Mesenteric fat pad (tissue), 1 donor: ENCODE measurements around the gene PIP5K1B. TPM values are rescaled to one million over a fixed set of nuclear protein-coding genes. Genes with fewer than 3 reads are reported as not detected.
"Not testable (repeated sequence)": the region's sequence is repeated elsewhere in the genome, so short reads cannot be mapped to it uniquely, and the experiment has no call there.

Experiments
- DNase-seq: peaks from one replicate; pipeline ENCODE4 v3.0.0-alpha.2; 2020; ENCODE audit warnings: low spot score
- long read RNA-seq: library from polyadenylated mRNA; unstranded; transcript quantifications from one replicate; pipeline ENCODE4 v2.0.0, GENCODE V29; 2020
- total RNA-seq: library from RNA; stranded (reverse); fragmentation: NEBNext Ultra II Directional; extraction: Animal tissue kit (Norgen Biotek cat#: 25700); gene quantifications from one replicate; pipeline ENCODE4 v1.2.1, GENCODE V29; 2021
- donor health status: DM: yes; HTN: yes; CAD: no.

The PIP5K1B gene, protein sequence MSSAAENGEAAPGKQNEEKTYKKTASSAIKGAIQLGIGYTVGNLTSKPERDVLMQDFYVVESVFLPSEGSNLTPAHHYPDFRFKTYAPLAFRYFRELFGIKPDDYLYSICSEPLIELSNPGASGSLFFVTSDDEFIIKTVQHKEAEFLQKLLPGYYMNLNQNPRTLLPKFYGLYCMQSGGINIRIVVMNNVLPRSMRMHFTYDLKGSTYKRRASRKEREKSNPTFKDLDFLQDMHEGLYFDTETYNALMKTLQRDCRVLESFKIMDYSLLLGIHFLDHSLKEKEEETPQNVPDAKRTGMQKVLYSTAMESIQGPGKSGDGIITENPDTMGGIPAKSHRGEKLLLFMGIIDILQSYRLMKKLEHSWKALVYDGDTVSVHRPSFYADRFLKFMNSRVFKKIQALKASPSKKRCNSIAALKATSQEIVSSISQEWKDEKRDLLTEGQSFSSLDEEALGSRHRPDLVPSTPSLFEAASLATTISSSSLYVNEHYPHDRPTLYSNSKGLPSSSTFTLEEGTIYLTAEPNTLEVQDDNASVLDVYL
- total RNA-seq, result 0.74 TPM
- long read RNA-seq, partial matches to known transcripts, result 0 of 1 reads
- long read RNA-seq, other reads (novel, unspliced or antisense), result 1 of 1 reads

DNA sequence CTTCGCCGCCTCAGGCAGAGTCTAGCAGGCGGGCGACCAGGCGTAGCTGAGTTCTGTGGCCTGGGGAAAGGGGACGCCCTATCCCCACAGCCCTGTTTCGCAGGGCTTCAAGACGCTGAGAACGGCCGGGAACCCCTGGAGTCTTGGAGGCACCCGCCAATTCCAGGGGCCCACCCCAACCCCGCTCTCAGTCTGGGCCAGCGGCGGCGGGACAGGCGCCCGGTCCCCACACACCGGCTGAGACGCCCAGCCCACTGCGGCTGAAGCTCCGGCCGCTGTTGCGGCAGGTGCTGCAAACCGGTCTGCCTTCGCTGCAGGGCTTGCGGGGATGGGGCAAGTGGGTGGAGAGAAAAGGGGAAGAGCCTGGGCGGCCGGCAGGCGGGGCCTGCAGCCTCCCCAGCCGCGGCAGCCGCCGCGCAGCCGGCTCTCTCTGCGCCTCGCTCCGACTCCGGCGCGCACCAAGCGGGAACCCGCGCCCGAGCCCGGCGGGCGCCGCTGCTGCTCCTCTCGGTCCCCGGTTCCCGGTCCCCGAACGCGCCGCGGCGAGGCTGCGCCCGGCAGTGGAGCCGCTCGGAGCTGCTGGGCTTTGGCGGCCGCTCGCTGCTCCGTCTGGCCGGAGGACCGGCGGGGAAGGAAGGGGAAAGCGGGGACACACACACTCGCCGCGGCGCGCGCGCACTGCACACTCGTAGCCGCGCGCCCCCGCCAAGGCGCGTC lies at the start of gene PIP5K1B:
PIP5K1B (plus strand) TSS at position 427 of the 717 bp plus-strand sequence. CDS start 117,375 bp downstream, outside the sequence.
- DNase-seq, result peak; percentile 91

DNA sequence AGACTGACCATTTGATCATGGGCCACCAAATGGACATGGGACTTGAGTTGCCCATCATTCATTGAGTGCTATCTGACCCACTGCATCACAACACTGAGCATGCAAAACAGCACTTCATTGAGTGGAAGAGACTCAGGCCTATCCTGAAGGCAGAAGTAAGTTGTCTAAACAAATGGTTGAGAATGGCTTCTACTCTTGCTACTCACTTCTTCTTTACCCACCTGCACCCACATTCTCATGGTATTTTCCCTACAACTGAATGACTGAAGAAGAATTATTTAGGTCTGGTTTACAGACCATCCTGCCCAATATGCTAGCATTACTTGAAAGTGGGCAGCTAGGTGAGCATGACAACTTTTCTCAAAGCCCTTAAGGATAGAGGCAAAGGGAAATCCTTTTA lies 41.0 kb upstream of the PIP5K1B start:
- DNase-seq, result no peak

DNA sequence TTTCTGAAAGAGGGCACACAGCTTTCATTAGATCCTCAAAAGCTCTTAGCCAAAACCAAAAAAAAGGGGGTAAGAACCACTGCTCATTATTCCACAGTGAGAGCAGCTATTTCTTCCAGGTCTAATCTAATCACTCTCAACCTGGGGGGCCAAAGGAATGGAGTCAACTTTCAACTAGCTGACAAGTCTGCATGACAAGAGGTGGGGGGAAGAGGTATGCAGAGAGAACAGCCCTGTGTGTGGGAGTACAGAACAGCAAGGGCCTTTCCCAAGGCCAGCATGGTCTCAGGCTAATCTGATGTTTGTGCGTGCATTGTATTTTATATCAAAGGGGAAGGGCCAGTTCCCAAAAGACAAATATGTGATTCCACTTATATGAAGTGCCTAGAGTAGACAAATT lies 36.9 kb upstream of the PIP5K1B start:
- DNase-seq, result no peak

DNA sequence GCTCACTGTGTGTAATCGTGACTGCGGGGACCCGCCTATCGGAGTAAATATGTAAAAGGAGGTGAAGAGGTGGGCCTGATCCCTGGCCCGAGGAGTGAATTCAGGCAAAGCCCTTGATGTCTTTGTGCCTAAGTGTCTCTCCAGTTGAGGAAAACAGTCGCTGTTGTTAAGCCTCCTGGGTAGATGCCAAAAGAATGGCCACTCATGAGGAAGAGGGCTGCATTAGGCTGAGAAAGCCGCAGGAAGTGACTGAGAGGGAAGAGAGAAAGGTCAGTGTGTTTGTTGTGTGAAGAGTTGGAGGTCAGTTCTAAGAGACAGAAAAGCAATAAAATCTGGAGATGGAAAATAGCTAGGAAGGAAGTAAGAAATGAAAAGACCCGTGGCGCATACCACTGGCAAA lies 35.8 kb upstream of the PIP5K1B start:
- no peak for DNase-seq

DNA sequence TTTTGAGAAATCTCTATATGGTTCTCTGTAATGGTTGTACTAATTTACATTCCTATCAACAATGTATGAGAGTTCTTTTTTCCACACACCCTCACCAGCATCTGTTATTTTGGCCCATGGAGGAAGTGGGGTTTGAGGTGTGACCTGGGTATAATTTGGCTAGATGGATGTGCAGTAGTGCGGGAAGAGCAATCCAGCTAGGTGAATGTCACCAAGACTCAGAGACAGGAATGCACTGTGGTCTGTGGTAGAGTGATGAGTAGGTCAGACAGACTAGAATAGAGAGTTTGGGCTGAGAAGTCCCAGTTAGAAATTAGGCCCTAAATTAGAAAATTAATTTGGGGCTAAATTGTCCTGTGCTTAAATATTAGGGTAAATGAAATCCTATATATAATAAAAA lies 32.8 kb upstream of the PIP5K1B start:
- DNase-seq, result no peak

DNA sequence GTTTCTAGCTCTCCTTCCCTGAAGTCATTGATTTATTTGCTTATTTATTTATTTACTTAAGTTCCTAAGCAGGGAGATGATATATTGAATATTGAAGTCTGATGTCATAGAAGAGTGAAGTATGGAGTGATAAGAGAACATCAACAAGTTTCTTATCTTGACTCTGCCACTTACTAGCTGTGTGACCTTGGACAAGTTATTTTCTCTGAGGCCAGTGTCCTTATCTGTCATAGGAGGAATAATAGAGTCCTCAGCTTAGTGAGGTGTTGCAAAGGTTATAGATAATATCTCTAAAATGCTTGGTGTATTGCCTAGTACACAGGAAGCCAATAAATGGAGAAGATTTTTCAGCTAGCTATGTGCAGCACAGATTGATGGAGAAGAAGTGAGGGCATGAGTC lies 32.4 kb upstream of the PIP5K1B start:
- no peak for DNase-seq

DNA sequence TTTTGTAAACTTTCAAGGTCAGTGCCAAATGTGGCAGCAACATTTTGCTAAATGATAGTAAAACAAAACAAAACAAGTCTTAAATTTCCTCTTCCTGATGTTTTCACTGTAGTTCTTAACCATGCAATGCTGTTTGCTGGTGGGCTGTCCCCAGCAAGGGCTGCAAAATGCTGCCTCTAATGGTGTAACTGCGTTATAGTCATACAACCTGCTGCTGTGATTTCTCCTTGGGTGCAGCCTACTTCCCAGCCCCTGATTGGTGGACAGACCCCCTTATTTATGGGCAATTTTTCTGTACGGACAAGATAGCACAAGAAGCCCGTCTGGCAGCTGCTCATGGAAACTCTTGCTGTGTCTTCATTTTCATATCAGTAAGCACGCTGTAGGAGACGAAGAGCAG lies 26.6 kb upstream of the PIP5K1B start:
- DNase-seq, result no peak

DNA sequence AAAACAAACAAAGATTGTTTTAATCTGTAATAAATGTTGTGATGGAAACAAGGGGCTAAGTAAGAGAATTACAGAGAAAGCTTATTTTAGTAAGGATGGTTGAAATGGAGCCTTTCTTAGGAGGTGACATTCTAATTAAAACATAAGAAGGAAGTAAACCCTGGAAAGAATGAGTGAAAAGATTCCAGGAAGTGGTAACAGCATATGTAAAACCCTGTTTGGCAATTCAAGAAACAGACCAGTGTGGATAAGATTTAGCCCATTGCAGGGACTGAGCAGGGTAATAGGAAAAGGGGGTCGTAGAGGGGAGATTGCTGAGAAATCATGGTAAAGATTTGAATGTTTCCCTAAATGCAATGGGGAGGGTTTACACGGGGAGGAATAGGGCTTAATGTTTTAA lies 21.6 kb upstream of the PIP5K1B start:
- no peak for DNase-seq

DNA sequence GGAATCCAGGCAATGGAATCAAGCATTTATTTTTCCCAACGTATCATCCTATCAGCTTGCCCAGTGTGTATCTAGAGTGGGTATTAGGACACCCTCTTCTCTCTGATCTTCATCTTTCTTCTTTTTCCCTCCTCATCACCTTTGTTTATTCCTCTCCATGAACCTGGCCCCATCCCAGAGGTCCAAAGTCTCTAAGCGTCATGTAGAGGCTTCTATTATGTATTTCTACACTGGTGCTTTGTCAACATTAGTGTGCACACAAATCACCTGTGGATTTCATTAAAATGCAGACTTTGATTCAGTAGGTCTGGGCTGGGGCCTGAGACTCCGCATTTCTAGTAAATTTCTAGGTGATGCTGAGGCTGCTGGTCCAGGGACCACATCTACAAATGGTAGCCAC lies 19.8 kb upstream of the PIP5K1B start:
- no peak for DNase-seq

DNA sequence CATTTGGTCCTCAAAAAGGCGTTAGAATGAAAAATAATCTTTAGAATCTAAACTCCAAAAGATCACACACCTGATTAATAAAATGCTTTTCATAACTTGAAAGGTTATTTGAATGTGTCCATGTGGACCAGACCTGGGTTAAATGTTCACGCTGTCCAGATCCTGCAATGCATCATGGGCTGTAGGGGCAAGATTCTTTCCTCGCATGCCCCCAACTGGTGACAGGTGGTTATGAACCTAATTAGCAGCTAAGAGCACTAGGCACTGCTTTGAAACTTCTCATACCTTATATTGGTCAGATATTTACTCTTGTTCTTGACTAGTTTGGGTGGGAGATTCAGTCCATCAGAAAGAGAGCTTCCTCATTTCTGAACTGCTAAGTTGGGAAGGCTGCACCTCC lies 19.3 kb upstream of the PIP5K1B start:
- DNase-seq, result no peak

DNA sequence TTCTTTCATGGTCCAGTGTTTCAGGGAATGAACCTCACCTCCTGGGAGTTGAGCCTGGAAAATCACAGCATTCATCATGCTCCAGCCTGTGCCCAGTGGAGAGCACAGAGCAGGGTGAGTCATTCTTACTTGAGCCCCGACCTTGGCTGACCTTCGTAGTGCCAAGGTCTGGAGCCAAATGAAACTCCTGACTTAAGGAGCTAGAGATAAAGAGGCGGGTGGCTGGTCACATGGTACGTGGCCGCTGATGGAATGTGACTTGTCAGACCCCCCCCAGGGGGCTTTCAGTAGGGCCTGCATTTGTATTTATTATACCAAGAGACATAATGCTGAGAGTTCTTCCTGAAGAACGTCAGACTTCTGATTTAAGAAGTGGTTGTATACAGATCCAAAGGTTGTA lies 15.0 kb upstream of the PIP5K1B start:
- no peak for DNase-seq

DNA sequence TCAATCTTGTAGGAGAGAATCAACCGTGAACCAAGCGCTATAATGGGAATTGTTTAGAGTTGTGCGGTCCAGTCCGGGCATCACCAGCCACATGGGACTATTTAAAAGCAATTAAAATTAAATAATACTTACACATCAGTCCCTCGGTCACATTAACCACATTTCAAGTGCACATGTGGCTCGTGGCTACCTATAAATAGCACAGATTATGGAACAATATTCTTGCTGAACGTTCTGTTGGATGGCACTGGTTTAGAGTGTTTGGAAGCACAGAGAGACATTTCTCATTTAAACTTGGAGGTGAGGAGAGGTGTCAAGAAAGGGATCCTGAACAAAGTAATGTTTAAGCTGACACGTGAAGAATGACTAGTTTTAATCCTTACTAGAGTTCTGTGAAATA lies 12.5 kb upstream of the PIP5K1B start:
- no peak for DNase-seq

DNA sequence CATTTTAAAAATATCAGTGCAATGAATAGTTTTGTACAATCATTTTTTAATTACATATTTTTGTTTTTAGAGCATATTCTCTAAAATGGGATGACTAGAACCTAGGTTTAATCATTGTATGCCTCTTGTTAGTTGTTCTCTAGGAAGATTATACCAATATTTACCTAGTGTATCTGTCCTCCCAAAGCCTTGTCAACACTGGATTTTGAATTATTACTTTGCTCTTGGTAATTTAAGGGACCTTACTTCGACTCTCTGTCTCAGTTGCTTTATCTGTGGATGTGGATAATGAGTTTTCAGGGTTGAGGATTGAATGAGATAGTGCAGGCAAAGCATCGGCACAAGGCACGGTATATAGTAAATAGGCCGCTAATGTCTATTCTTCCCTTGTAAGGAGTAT lies 10.9 kb upstream of the PIP5K1B start:
- DNase-seq, result no peak

DNA sequence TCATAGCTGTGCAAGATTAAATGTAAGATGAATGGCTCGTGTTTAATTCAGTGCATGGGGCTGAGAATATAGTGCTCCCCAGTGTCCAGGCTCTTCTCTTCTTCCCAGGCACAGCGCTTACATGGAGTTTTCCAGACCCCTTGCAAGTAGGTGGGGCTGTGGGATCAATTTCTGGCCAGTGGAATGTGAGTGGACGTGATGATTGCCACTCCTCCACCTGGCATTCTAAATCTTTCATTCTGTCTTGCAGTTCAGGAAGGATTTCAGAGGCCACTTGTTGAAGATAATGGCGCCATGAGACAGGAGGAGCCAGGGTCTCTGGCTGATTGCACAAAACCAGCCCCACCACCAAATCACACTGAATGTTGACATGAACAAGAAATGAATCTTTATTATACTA lies 7.2 kb upstream of the PIP5K1B start:
- no peak for DNase-seq

DNA sequence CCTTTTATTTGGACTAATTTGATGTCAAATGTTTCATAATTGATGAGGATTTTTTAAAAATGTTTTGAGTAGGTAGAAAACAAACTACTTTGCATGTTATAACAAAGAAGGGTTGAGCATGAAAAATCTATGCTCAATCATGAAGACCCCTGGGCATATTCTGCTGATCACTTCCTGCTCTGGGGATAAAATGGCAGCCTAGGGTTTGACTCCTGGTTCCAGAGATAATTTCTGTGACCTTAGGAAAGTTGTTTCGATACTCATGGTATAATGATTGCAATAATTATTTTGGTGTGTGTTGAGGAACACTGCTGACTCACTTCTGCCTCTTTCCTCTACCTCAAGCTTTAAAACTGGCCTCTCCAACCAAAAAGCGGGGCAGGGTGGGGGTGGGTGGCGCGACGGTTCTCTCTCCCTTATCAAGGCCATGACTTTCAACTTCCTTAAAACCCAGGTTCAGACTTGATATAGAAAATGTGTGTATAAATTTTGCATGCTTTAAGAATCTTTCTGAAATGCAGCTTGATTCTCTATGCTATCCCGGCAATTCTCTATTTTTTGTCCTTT lies 6.0 kb upstream of the PIP5K1B start:
- DNase-seq, result no peak

DNA sequence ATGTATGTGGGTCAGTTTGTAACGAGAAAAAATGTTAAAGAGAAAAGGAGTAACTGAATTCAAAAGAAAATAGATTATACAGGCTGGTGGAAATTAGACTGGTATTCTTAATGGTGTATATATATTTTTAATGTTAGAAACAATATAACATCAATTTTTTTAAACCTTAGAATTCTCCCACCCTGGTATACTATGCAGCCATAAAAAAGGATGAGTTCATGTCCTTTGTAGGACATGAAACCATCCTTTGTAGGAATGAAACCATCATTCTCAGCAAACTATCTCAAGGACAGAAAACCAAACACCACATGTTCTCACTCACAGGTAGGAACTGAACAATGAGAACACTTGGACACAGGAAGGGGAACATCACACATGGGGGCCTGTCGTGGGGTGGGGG lies 5.4 kb upstream of the PIP5K1B start:
- DNase-seq, result not testable (repeated sequence)

DNA sequence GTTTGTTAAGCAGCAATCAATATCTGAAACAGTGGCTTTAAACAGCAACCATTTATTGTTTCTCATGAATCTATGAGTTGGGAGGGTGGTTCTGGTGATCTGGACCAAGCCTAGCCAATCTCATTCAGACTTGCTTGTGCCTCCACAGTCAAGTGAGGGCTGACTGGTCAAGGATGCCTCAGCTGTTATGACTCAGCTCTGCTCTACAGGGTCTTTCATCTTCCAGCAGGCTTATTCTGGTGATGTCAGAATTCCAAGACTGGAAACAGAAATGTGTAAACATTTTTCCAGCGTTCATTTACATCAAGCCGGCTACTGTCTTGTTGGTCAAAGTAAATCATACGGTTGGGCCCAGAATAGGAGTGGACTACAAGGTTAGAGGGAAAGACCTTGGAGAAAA lies 2.5 kb upstream of the PIP5K1B start:
- DNase-seq, result no peak

DNA sequence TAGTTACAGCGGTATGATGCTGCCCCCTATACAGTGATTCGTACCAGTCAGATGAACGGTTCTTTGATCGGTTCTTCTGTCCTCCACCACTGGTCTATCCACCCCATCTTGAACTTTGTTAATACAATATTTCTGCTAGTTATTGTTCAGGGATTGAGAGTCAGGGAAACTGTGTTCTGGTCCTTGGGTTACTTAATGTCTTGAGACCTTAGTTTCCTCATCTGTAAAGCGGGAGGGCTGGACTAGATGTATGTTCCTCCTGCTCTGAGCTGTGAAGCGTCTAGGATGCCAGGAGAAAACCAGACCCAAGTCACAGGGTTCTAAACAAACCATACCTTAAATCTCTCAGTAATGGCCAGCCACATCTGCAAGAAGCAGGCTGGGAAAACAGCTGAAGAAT lies 1.4 kb upstream of the PIP5K1B start:
- DNase-seq, result no peak

DNA sequence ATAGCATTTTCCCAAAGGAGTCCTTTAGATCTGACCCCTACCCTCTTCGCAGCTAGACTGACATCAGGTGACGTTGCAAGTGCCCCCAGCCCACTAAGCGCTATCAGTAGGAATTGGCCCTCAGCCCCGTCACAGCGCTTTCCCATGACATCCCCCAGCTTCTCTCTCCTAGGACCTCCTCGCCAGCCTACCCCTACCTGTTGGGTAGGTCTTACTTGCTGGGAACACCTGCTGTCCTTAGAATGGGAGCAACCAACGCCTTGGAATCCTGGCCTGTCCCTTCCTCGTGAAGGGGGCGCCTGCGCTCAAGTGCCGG lies 584 bp upstream of the PIP5K1B start:
- no peak for DNase-seq

DNA sequence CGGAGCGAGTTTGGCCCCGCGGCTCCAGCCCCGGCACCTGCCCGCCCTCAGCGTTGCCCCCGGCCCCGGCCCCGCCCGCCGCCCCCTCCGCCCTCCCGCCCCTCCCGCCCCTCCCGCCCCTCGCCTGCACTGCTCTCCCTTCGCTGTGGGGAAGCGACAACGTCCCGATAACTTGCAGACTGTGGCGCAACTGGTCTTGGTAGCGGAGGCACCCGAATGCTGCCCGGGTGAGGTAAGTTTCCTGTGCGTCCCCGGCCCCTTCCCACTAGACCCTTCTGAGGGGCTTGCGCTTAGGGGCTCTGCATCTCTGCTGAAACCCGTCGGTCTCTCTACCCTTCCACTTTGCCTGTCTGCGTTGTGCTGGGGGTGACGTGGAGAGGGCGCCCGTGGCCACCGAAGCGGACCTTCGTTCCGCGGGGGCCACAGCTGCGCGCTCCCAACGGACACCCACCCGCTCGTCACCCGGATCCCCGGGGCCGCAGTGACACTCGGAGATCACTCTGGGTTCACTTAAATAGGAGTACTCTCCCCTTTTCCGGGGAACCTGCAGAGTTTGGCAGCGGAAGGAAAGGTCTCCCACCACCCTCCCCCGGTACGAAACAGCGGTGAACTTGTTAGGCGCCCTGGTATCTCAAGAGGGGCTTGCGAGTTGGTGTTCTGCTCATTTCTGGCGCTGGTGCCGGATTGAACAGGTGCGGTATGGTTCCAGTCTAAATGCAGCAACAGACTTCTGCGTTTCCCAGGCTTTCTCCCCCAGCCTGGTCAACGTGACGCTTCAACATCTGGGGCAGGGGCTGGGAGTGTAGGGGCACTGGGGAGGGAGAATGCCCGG lies 707 bp downstream of the PIP5K1B start:
- peak; percentile 89 for DNase-seq
